ENCODE measurements around the gene BCL2L11.

- no peak for TF ChIP-seq POLR2AphosphoS5 (IDR thresholded peaks at IDR 0.05)
- TF ChIP-seq CTCF (IDR thresholded peaks at IDR 0.05), result no peak
- no peak for TF ChIP-seq POLR2A (IDR thresholded peaks at IDR 0.05)
Observed at GRCh38 chr2:111121028-111121827, 514 bp downstream of the BCL2L11 start.

Measured in transverse colon (tissue), 4 donors.